ENCODE results near the gene DCN.

DCN gene

GRCh38 chr12:91100906-91101305, 81.7 kb downstream of the DCN start:
- no peak for DNase-seq (ENCODE audit: low read depth, low spot score)

- no peak for DNase-seq (ENCODE audit: low read depth, low spot score)
Measured at GRCh38 chr12:91099836-91100235, 82.8 kb downstream of the DCN start.

GRCh38 chr12:91099341-91099740, 83.3 kb downstream of the DCN start:
- DNase-seq (ENCODE audit: low read depth, low spot score) = no peak

- no peak for DNase-seq (ENCODE audit: low read depth, low spot score)
Measured at GRCh38 chr12:91098941-91099340, 83.7 kb downstream of the DCN start.

- DNase-seq (ENCODE audit: low read depth, low spot score) = no peak
Measured at GRCh38 chr12:91098461-91098860, 84.2 kb downstream of the DCN start.

- no peak for DNase-seq (ENCODE audit: low read depth, low spot score)
Measured at GRCh38 chr12:91094957-91095356, 87.7 kb downstream of the DCN start.

- DNase-seq (ENCODE audit: low read depth, low spot score) = no peak
Measured at GRCh38 chr12:91094032-91094662, 88.5 kb downstream of the DCN start.

GRCh38 chr12:91093341-91093740, 89.3 kb downstream of the DCN start:
- DNase-seq (ENCODE audit: low read depth, low spot score) = no peak

- DNase-seq (ENCODE audit: low read depth, low spot score) = no peak
Measured at GRCh38 chr12:91091916-91092715, 90.5 kb downstream of the DCN start.

Measured in activated CD4-positive, CD25-positive, alpha-beta regulatory T cell treated with anti-CD3 and anti-CD28 coated beads, Interleukin-2, amount 50 U/mL, for 16 hours (primary cell).